Muscle of back (tissue), 11 donors: ENCODE results near the gene FBXO44. TPM values are rescaled to one million over a fixed set of nuclear protein-coding genes. Genes with fewer than 3 reads are reported as not detected.

Experiments
- DNase-seq, 3 donors: peaks; one replicate each; pipeline versions ENCODE4 v3.0.0 to v3.0.0-alpha.2; 2013
- polyA plus RNA-seq, 10 donors: library from polyadenylated mRNA; unstranded; fragments of 120-200 nt; gene quantifications; one replicate each; pipeline ENCODE4 v1.2.1, GENCODE V29; 2013; ENCODE audit not compliant: insufficient read length in 10 of 10

The FBXO44 gene
- polyA plus RNA-seq, 10 donors: 3.3 to 6.3 (median 4.0) TPM

DNA sequence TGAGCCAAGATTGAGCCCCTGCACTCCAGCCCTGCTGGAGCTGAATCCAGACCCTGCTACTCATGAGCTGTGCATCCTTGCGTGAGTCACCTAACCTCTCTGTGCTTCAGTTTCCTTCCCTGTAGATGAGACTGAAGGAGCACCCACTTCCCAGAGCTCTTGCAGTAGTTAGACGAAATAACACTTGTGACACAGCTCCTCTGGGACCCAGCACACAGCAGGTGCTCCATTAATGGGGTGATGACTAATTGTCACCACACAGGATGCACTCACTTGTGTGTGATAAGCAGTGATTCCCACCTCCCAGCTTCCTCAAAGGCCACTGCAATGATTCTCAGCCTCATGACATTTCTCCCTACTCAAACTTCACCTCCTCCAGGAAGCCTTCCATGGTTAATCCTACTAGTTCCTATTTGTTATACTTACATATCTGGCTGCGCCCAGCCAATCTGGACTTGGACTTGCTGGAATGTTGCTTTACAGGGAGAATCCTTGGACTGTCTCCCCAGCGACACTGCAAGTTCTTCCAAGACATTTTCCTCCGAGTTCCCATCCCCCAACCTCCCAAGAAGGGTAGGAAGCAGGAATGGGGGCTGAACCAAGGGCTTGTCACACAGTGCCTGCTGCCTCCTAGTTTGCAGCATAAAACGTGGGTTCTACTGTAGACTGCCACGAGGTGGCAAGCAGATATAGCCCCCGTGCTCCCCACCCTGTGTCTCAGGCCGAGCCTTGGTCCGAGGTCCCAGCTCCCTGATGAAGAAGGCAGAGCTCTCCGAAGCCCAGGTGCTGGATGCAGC lies 54.1 kb downstream of the FBXO44 start:
- no peak for DNase-seq

GRCh38 chr1:11711490-11711889 lies 56.8 kb downstream of the FBXO44 start:
- no peak for DNase-seq

- no peak for DNase-seq
These were observed 57.6 kb downstream of the FBXO44 start for GRCh38 chr1:11712285-11712684.

Other genes starting within 250 kb of the FBXO44 start
- gene DISP3, start 175.7 kb upstream of the FBXO44 start, polyA plus RNA-seq: under 1 TPM; 0.09 to 0.56 (median 0.28) TPM
- 1 to 10 TPM in 1 of 10 donors, under 1 TPM in 9; 0.21 to 1.6 (median 0.49) TPM for gene FBXO2, start 448 bp upstream of the FBXO44 start, polyA plus RNA-seq
- gene FBXO6, start 9.3 kb downstream of the FBXO44 start, polyA plus RNA-seq: 1 to 10 TPM; 1.8 to 4.8 (median 3.6) TPM
- gene MAD2L2, start 26.3 kb downstream of the FBXO44 start, polyA plus RNA-seq: 10 to 100 TPM; 17.0 to 36.9 (median 27.7) TPM
- under 1 TPM; 0.22 to 0.53 (median 0.36) TPM for gene DRAXIN, start 36.8 kb downstream of the FBXO44 start, polyA plus RNA-seq
- gene AGTRAP, start 81.3 kb downstream of the FBXO44 start, polyA plus RNA-seq: 10 to 100 TPM; 13.9 to 20.4 (median 16.7) TPM
- 10 to 100 TPM in 2 of 10 donors, 1 to 10 TPM in 7, not detected in 1; 2.0 to 15.5 (median 9.2) TPM for gene C1orf167, start 107.3 kb downstream of the FBXO44 start, polyA plus RNA-seq
- gene MTHFR, start 151.1 kb downstream of the FBXO44 start, polyA plus RNA-seq: 10 to 100 TPM; 22.4 to 45.2 (median 35.8) TPM
- gene CLCN6, start 151.3 kb downstream of the FBXO44 start, polyA plus RNA-seq: 10 to 100 TPM in 8 of 10 donors, 1 to 10 TPM in 2; 9.4 to 17.4 (median 13.2) TPM
- gene NPPA, start 192.9 kb downstream of the FBXO44 start, polyA plus RNA-seq: 1 to 10 TPM in 9 of 10 donors, under 1 TPM in 1; 0.81 to 2.9 (median 1.5) TPM
- gene NPPB, start 204.1 kb downstream of the FBXO44 start, polyA plus RNA-seq: not detected